HG03045 (cell line): ENCODE results near the gene SLC52A1.
"Not testable (repeated sequence)": the region's sequence is repeated elsewhere in the genome, so short reads cannot be mapped to it uniquely, and the experiment has no call there.

ENCODE experiments used
- ATAC-seq: cut with Tn5 transposase; IDR thresholded peaks from one replicate; pipeline ENCODE4 v1.9.1; 2021; ENCODE audit warnings: mild to moderate bottlenecking, moderate library complexity; ENCODE audit not compliant: unreplicated experiment

Gene SLC52A1

DNA sequence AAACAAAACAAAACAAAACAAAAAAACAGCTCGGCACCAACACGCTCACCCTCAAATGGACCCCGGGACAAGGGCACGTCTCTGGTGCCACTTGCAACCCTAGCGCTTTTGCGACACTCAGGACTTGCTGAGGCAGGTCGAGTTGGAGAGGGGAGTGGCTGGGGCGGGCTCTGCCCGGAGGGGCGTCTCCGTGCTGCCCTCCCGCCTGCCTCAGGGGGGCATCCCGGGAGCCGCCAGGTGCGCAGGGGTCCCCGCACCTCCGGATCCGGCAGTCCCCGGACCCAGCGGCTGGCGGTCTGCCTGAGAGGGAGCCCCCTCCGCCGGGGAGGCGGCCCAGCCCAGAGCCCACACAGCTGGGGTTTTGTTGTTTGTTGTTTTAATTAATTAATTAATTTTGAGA, at the start of gene SLC52A1:
Gene SLC52A1, minus strand, starts transcription at position 112 of the 400 bp plus-strand sequence. CDS start 820 bp downstream, outside the sequence.
- no peak for ATAC-seq

GRCh38 chr17:5080591-5080990, 45.4 kb upstream of the SLC52A1 start:
- ATAC-seq: no peak

DNA sequence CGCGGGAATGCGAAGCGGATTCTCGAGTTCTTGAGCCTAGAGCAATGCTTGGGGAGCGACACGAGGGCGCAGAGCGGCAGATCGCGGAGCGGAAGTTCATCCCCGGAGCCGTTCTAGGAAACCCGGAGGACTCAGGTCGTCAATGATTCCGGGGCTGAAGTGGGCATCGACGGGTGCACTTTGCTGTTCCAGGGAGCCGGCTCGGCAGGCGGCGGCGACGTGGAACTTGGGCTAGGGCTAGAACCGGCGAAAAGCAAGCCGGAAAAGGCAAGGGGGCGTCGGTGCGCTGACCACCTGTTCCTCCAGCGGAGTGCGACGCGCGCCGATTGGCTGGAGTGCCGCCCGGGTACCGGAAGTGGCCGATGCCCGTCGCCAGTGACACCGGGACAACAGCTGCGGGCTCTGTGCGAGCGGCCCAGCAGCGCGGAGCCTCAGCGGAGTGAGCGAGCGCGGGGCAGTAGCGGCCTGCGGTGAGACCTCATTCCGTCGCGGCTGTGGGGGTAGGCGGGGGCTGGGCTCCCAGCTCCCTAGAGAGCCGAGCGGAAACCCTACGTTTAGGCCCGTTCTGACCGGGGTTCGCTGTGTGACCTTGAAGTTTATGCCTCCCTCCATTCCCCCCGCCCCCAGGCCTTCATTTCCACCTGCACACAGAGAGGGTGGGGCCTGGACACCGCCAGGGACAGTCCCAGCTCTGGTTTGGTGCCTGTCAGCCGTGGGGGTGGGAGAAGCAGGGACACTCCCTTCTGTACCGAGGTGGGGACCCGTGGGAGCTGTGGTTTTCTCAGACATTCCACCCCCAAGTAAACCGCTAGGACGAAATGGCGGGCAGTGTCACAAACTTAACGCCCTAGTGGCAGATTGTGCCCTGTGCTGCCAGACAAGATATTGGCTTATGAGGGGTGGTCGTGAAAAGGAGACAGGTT, 43.1 kb upstream of the SLC52A1 start, which contains the start of gene ZFP3:
Gene ZFP3, plus strand, starts transcription at position 362 of the 923 bp plus-strand sequence. CDS start 13,038 bp downstream, outside the sequence.
- ATAC-seq: peak; percentile 81

- ATAC-seq: no peak
These were observed 42.5 kb upstream of the SLC52A1 start for GRCh38 chr17:5077781-5078105.

DNA sequence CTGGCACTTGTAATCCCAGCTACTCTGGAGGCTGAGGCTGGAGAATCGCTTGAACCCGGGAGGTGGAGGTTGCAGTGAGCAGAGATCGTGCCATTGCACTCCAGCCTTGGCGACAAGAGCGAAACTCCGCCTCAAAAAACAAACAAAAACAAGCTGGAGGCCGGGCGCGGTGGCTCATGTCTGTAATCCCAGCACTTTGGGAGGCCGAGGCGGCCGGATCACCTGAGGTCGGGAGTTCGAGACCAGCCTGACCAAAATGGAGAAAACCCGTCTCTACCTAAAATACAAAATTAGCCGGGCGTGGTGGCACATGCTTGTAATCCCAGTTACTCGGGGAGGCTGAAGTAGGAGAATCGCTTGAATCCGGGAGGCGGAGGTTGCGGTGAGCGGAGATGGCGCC, 42.0 kb upstream of the SLC52A1 start:
- not testable (repeated sequence) for ATAC-seq

GRCh38 chr17:5075472-5075871, 40.2 kb upstream of the SLC52A1 start:
- not testable (repeated sequence) for ATAC-seq

DNA sequence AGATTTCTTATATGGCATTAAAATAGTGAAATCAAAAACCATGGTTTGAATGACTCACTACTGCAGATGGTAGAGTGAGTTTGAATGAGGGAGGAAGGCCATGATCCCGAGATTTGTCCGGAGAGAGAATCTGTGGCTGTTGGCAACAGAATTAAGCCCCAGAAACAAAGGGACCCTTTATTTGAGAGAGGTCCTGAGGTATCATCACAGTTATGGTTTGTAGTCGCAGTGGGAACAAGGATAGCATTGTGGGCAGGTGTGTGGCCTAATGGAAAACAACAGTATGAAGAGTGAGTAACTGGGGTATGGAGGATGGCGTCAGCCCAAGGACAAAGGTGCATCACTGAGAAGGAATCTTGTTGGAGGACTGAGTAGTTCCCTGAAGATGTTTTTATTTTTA, 34.5 kb upstream of the SLC52A1 start:
- no peak for ATAC-seq

DNA sequence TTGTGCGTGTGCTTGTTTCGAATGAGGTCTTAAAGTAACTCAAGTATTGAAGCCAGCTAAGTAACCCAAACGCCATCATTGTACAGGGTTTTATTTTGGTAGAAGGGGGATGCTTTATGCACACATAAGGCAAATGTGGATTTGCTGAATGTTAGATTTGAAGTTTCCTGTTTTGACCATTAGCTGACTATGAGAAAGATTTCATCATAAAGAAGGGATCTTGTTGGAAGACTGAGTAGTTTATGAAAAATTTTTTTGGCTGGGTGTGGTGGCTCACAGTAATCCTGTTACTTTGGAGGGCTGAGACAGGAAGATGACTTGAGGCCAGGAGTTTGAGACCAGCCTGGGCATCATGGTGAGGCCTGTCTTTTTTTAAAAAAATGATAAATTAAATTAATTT, 33.0 kb upstream of the SLC52A1 start:
- no peak for ATAC-seq

DNA sequence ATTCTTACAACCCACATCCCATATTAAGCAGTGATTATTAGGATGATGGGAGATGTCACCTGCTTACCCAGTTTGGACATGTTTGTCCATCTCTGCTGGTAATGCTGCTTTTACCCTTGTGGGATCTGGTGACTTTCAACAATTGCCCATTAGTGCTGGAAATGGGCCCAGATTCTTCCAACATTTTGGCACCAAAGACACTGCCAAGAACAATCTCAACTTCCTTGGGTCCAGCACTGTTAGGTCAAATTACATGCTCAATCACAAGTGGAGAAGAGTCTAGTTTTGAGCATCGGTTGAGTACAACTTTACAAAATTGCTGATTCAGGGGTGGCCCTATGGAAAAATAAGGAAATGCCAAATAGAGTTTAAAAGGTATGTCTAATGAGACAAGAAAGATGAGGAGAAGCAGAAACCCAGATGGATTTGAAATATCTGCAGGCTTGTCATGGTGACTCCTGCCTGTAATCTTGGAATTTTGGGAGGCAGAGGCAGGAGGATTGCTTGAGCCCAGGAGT, 30.1 kb upstream of the SLC52A1 start:
- no peak for ATAC-seq

GRCh38 chr17:5055543-5055942, 20.3 kb upstream of the SLC52A1 start:
- ATAC-seq: no peak

DNA sequence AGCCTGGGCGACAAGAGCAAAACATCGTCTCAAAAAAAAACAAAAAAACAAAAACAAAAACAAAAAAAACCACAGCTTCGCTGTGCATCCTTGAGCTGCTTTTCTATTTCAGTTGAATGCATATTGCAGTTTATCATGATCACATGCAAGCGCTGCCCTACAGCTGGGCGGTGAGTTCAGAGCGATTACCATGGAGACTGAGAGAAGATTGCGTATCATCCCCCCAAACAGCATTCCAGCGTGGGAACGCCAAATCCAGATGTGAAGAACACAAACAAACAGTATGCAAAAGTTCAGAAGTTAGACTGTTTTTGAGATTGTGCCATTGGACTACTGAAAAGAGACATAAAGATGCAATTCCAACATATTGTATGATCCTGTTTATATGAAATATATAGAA, 15.1 kb upstream of the SLC52A1 start:
- ATAC-seq: no peak

DNA sequence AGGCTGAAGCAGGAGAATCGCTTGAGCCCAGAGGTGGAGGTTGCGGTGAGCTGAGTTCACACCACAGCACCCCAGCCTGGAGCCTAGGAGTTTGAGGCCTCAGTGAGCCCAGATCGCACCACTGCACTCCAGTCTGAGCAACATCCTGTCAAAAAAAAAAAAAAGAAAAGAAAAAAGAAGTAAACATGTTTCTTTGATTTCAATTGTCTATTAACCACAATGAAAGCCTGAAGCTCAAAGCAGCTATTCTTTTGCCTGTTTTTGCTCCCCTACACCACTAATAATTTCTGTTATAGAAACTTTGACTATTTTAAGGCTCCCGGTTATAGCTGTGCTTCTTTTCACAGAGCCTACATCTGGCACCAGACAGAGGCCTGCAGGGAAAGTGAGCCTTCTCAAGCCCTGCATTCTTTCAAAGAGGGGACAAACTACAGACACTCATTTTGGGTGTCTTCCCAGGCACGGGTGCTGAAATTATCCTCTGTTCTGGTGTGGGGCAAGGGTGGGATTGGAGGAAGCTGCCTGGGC, 14.2 kb upstream of the SLC52A1 start:
- no peak for ATAC-seq

- ATAC-seq: no peak
These were observed 12.2 kb upstream of the SLC52A1 start for GRCh38 chr17:5047446-5047845.

DNA sequence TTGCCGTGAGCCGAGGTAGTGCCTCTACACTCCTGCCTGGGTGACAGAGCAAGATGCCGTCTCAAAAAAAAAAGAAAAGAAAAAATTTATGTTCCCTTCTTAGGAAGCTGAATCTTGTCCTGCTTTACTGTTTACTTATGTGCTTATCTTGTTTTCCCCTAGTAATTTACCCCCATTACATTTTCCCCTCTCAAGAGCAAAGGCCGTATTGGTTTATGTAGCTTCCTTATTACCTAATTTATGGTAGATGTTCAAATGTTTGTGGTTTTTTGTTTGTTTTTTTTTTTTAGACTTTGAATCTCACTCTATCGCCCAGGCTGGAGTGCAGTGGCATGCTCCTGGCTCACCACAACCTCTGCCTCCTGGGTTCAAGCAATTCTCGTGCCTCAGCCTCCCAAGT, 10.3 kb upstream of the SLC52A1 start:
- ATAC-seq: no peak

DNA sequence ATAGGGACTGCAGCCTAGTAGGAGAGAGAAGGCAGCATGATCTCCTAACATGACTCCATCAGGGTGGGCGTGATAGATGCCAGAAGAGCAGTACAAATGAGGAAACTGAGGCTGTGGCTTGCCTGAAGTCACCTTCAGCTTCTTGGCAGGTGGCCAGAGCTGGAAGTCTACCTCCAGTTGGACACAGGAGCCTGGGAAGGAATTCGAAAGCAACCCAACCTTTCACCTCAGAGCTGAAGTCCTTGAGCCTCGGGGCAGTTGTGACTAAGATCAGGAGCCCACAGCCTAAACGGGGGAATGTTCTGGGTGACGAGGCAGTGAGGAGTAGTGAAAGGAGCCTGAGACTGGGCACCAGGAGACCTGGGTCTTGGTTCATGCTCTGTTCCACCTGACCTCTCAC, 9.4 kb upstream of the SLC52A1 start:
- ATAC-seq: no peak

GRCh38 chr17:5043524-5043923, 8.3 kb upstream of the SLC52A1 start:
- ATAC-seq: no peak

DNA sequence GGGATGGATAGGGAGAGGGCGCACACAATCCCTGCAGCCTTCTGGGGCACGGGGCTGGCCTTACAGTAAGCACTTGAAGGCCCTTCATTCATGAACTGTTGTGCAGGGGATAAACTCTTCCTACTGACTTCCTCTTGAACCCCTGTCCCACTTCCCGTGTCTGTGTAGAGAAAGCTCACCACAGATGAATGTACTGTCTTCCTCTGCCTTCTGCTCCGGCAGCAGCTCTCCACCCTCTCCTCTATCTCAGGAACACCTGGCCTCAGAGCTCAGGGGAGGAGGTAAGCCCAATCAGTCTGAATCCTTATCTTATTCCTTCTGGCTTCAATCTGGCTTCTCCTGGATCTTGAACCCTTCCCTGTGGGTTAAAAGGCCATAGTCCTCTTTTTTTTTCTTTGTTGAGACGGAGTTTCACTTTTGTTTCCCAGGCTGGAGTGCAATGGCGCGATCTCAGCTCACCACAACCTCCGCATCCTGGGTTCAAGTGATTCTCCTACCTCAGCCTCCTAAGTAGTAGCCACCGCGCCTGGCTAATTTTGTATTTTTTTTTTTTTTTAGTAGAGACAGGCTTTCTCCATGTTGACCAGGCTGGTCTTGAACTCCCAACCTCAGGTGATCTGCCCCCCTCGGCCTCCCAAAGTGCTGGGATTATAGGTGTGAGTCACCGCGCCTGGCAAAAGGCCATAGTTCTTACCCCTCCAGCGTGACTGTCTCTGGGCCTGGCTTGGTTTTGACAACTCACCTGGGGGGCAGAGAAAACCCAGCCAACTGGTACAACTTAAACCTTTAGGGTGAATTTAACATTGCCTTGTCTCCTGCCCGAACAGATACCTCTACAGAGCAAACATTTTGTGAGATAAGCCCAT, 7.2 kb upstream of the SLC52A1 start:
- ATAC-seq: no peak

GRCh38 chr17:5034651-5035050, 575 bp downstream of the SLC52A1 start:
- no peak for ATAC-seq

- ATAC-seq: no peak
These were observed 1.2 kb downstream of the SLC52A1 start for GRCh38 chr17:5034063-5034462.

DNA sequence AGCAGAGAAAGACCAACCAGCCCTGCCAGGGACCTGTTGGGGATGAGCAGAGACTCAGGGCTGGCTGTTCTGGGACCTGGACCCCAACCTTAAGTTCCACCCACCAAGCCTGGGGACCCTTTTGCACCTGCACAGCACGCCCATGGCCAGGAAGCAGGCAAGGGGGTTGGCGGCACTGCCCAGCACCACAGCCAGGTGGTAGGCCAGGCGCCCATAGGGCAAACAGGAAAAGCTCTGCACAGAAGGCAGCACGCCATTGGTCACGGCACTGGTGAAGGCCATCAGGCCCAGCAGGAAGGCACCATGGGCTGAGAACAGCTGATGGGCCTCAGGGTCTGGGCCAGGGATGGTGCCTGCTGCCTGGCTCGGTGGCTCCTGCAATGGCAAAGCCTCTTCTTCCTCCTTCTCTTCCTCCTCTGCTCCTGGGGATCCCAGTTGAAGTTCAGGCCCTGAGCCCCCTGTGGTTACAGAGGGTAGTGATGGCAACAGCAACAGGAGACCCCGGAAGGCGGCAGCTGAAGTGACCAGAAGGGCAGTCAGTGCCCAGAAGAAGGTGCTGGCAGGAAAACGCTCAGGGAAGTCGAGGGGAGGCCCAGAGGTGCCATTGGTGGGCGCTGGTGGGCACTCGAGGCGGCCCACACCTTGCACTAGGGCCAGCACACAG, 1.7 kb downstream of the SLC52A1 start:
- ATAC-seq: no peak

- no peak for ATAC-seq
These were observed 2.4 kb downstream of the SLC52A1 start for GRCh38 chr17:5032865-5033264.
